GM19328 (cell line): ENCODE data around the gene MIPEP.
"Not testable (repeated sequence)": the region's sequence is repeated elsewhere in the genome, so short reads cannot be mapped to it uniquely, and the experiment has no call there.

Experiments
- ATAC-seq: cut with Tn5 transposase; IDR thresholded peaks from one replicate; pipeline ENCODE4 v1.9.1; 2021; ENCODE audit warnings: mild to moderate bottlenecking, moderate library complexity; ENCODE audit not compliant: unreplicated experiment

MIPEP gene

GRCh38 chr13:23751195-23751594, 138.0 kb downstream of the MIPEP start:
- ATAC-seq: no peak

- no peak for ATAC-seq
Observed at GRCh38 chr13:23750383-23751121, 138.6 kb downstream of the MIPEP start.

- no peak for ATAC-seq
Observed at GRCh38 chr13:23749288-23749873, 139.8 kb downstream of the MIPEP start.

- no peak for ATAC-seq
Observed at GRCh38 chr13:23748109-23748990, 140.8 kb downstream of the MIPEP start.

- ATAC-seq: not testable (repeated sequence)
Observed at GRCh38 chr13:23746141-23746540, 143.1 kb downstream of the MIPEP start.

- ATAC-seq: no peak
Observed at GRCh38 chr13:23744315-23744714, 144.9 kb downstream of the MIPEP start.

GRCh38 chr13:23743278-23744076, 145.7 kb downstream of the MIPEP start:
- no peak for ATAC-seq

GRCh38 chr13:23741879-23742510, 147.2 kb downstream of the MIPEP start:
- no peak for ATAC-seq

GRCh38 chr13:23740002-23740401, 149.2 kb downstream of the MIPEP start:
- no peak for ATAC-seq

GRCh38 chr13:23739596-23739995, 149.6 kb downstream of the MIPEP start:
- no peak for ATAC-seq

GRCh38 chr13:23736541-23736940, 152.7 kb downstream of the MIPEP start:
- ATAC-seq: no peak

GRCh38 chr13:23735329-23735728, 153.9 kb downstream of the MIPEP start:
- no peak for ATAC-seq

- ATAC-seq: no peak
Observed at GRCh38 chr13:23731709-23732108, 157.5 kb downstream of the MIPEP start.

GRCh38 chr13:23730251-23730650, 158.9 kb downstream of the MIPEP start:
- ATAC-seq: no peak

GRCh38 chr13:23729531-23729930, 159.7 kb downstream of the MIPEP start:
- ATAC-seq: no peak

- ATAC-seq: no peak
Observed at GRCh38 chr13:23728807-23729206, 160.4 kb downstream of the MIPEP start.

- ATAC-seq: no peak
Observed at GRCh38 chr13:23725922-23726321, 163.3 kb downstream of the MIPEP start.

- ATAC-seq: no peak
Observed at GRCh38 chr13:23724196-23724970, 164.8 kb downstream of the MIPEP start.

- ATAC-seq: no peak
Observed at GRCh38 chr13:23723471-23723870, 165.7 kb downstream of the MIPEP start.
